GM21390 (cell line): ENCODE measurements around the gene CRAMP1.
A peak's percentile ranks its signal among the peaks of the same experiment; 100 is the strongest.

Source experiments
- ATAC-seq: cut with Tn5 transposase; IDR thresholded peaks from one replicate; pipeline ENCODE4 v1.9.1; 2021; ENCODE audit not compliant: unreplicated experiment

The CRAMP1 gene

DNA sequence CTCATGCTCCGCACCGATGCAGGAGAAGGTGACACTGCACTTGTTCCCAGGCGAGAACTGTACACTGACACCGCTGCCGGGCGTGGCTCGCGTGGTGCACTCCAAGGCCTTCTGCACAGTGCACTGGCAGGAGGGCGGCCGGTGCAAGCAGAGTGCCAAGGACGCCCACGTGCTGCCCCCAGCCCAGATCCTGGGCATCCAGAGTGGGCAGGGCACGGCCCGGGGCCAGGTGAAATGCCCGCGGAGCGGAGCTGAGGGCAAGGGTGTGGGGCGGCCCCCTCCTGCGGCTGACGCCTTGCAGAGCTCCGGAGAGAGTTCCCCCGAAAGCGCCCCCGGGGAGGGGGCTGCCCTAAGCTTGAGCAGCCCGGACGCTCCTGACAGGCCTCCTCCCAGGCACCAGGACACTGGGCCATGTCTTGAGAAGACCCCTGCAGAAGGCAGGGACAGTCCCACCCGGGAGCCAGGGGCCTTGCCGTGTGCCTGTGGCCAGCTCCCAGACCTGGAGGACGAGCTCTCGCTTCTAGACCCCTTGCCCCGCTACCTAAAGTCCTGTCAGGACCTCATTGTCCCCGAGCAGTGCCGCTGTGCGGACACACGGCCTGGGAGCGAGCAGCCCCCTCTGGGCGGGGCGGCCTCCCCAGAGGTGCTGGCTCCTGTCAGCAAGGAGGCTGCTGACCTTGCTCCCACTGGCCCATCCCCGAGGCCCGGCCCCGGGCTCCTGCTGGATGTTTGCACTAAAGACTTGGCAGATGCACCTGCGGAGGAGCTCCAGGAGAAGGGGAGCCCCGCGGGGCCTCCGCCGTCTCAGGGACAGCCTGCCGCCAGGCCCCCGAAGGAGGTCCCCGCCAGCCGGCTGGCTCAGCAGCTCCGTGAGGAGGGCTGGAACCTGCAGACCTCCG, 44.0 kb downstream of the CRAMP1 start:
- ATAC-seq = no peak

DNA sequence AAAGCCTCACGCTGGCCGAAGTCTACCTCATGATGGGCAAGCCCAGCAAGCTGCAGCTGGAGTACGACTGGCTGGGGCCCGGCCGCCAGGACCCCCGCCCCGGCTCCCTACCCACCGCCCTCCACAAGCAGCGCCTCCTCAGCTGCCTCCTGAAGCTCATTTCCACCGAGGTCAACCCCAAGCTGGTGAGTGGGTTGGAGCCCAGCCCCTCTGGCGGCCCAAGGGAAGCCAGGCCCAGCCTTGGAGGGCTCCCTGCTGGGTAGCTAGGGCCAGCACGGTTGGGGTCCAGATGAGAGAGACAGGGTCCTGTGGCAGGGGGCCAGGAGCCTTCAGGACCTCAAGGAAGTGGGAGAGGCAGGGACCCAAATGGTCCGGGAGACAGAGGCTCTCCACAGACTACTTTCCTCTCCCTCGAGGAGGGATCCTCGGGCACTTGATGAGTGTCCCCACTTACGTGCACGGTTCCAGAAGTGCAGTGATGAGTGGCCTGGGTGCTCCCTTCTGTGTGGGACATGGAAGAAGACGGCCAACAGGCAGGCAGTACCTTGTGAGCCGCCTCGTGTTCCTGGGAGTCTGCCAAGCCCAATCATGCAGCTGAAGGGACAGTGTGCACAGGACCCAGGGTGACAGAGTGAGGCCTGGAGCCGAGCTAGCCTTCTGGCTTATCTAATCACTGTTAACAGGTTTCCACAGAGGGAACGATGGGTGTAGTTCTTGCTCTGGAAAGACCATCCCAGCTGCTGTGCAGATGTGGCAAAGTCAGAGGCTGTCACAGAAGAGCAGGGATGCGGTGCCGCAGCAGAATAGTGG, 44.9 kb downstream of the CRAMP1 start:
- no peak for ATAC-seq

DNA sequence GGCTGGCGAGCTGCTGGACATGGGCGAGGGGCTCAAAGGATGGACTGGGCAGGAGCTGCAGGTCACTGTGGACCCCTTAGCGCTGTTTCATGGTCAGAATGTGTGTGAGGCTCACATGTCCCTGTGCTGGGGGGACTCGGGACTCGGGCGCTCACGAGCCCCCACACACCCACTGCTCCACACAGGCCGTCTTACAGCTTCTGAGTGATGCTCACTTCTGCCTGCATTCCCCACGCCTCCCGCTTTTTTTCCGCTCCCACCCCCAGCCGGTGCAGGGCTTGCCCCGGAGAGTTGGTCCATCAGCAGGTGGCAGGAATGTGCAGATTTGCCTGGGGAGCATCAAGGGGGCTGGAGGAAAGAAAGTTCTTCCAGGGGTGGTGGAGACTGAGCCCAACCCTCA, 45.7 kb downstream of the CRAMP1 start:
- no peak for ATAC-seq

DNA sequence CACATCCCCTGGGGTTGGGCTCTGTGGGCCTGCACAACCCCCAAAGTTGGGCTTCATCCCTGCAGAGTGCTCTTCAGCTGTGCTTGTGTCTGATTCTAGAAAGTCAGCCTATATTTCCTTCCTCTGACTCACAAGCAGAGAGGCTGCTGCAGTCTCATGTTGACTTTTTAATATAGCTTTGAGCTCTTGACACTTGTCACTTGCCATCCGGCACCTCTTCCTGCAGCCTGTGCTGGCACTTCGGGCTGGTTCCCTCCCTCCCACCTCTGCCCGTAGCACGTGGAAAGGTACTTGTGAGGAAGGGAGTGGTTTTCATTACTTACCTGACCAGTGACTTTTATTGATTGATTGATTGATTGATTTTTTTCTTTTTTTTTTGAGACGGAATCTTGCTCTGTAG, 46.9 kb downstream of the CRAMP1 start:
- ATAC-seq = no peak

DNA sequence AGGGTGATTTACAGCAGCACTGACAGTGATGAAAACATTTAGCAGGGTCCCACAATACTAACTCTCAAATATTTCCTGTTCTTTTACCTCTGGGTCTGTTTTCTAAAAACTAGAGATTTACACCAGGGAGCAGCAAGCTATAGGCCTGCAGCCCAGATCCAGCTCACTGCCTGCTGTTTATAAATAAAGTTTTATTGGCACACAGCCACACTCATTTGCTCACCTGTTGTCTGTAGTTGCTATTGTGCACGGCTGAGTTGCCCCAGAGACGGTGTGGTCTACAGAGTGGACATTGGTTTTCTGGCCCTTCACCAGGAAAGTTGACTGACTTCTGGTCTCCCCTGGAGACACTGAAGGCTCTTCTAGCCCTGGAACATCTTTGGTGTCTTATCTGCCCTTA, 49.7 kb downstream of the CRAMP1 start:
- no peak for ATAC-seq

DNA sequence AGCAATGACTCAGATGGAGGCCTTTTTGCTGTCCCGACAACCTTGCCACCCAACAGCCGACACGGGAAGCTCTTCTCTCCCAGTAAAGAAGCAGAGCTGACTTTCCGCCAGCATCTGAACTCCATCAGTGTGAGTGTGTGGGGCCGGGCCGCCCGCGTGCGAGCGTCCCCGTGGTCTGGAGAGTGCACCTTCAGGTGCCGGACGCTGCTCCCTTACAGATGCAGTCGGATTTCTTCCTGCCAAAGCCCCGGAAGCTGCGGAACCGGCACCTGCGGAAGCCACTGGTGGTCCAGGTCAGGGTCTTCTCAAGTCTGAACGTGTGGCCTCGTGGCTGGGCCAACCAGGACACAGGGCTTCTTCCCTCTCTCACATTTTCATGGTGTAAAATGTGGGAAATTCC, 50.4 kb downstream of the CRAMP1 start:
- ATAC-seq = no peak

DNA sequence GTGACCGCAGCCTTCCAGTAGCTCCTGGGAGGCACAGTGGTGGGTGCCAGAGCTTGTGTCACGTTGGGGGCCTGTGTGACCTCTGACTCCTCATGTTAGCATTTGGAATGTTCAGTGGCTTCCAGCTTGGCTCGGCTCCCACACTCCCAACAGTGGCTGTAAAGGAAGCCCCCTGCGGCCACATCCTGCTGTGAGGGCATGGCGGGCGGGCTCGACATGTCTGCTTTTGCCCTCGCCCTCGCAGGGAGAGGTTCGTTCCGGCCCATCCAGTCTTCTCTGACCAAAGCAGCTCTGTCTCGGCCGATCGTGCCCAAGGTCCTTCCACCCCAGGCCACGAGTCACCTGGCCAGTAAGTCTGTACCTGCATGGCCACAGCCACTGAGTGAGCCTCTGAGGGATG, 53.7 kb downstream of the CRAMP1 start:
- ATAC-seq = no peak

DNA sequence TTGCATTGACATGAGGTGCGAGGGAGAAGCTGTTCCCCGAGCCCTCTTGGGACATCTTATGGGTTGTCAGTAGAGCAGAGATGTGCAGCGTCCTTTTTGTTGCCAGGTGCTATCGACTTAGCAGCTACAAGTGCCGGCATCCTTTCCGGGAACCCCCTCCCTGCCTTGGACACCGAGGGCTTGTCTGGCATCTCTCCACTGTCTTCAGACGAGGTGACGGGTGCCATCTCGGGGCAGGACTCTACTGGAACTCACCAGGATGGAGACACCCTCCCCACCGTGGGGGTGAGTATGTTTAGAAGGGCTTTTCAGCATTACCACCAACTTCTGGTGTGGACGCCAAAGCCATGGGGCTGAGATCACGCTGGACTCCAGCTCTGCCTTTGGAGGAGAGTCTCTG, 54.2 kb downstream of the CRAMP1 start:
- ATAC-seq = no peak

DNA sequence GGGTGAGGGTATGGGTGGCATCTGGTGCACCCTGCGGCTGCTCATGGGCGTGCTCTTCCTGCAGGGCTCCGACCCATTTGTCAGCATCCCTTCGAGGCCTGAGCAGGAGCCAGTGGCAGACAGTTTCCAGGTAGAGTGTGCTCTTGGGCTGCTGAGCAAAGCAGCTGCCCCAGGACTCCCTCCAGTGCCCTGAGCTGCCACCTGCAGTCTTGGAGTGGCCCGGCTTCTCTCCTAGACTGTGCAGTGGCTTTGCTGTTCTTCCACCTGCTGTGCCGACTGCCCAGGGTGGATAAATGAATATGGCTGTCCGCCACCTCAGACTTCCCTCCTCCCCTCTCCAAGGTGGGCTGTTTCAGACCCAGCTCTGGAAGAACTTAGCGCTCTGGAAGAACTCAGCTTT, 55.1 kb downstream of the CRAMP1 start:
- no peak for ATAC-seq

DNA sequence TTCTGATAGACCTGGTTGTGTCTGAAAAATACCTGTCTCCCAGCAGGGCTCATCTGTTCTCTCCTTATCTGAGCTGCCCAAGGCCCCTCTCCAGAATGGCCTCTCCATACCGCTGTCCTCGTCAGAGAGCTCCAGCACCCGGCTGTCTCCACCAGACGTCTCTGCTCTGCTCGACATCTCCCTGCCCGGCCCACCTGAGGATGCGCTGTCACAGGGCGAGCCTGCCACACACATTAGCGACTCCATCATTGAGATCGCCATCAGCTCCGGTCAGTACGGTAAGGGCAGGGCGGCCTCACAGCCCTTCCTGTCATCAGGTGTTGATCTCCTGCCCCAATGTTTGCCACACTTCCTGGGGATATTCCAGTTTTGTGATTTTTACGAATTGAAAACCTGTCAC, 55.8 kb downstream of the CRAMP1 start:
- no peak for ATAC-seq

DNA sequence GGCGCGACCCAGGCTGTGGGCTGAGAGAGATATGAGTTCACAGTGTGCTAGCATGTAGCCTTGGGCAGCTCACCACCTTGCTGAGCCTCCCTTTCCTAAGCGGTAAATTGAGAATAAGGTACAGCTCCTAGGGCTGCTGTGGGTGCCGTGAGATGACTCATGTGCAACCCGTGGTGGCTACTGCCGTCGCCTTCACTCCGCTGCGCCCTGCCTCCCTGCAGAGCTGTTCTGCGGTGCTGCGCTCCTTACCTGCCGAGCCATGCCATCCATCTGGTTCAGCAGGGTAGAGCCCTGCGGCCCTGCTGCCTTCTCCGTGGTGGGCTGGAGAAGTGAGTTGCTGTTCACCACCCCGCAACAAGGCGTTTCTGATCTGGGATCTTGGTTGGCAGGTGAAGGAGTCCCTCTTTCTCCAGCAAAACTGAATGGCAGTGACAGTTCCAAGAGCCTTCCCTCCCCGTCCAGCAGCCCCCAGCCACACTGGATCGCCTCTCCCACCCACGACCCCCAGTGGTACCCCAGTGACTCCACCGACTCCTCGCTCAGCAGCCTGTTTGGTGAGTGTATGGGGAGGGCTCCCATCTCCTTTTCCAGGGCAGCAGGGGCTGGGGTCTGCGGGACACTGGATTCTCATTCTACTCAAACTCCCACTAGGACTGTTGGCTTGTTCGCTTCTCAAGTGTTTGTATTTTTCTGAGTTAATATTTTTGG, 56.6 kb downstream of the CRAMP1 start:
- no peak for ATAC-seq

DNA sequence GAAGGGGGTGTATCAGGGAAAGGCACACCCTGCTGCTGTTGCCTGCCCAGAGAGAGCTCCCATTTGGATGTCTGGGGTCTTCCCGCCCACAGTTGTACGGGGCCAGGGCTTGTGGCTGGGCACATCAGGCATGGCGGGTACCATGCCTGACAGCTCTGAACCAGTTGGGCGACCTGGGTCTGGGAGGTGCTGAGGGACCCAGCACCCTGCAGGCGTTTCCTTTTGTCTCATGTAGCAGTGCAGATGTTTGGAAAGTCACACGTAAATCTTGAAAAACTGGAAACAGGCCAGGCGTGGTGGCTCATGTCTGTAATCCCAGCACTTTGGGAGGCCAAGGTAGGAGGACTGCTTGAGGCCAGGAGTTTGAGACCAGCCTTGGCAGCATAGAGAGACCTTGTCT, 57.5 kb downstream of the CRAMP1 start:
- no peak for ATAC-seq

DNA sequence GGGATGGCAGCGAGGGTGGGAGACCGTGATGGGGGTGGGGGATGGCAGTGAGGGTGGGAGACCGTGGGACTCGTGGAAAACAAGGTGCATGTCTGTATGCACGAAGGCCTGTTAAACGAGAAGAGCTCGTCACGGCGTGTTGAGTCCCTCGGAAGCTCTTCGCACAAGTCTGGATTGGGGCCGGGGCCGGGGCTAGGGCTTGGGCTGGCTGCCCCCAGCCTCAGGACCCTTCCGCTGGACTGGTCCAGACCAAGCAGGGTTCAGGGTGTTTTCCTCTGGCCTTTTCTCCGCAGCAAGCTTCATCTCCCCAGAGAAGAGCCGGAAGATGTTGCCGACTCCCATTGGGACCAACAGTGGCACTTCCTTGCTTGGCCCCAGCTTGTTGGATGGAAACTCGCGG, 58.2 kb downstream of the CRAMP1 start:
- ATAC-seq = no peak

DNA sequence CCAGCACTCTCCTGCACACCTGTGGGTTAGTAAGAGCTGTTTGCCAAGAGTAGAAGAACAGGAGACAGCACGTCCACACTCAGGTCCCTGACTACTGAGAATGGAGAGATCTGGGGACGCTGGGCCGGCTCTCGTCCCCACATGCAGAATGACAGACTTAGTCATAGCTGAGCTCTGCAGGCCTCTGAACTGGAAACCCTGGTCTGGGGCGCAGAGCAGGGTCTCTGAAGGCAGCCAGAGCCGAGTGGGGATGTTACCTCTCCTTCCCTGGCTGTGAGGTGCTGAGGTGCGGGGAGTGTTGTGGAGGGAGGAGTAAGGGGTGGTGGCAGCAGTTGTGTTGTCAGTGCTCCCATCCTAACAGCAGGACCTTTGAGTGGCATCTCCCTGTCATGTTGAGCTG, 58.7 kb downstream of the CRAMP1 start:
- ATAC-seq = no peak

DNA sequence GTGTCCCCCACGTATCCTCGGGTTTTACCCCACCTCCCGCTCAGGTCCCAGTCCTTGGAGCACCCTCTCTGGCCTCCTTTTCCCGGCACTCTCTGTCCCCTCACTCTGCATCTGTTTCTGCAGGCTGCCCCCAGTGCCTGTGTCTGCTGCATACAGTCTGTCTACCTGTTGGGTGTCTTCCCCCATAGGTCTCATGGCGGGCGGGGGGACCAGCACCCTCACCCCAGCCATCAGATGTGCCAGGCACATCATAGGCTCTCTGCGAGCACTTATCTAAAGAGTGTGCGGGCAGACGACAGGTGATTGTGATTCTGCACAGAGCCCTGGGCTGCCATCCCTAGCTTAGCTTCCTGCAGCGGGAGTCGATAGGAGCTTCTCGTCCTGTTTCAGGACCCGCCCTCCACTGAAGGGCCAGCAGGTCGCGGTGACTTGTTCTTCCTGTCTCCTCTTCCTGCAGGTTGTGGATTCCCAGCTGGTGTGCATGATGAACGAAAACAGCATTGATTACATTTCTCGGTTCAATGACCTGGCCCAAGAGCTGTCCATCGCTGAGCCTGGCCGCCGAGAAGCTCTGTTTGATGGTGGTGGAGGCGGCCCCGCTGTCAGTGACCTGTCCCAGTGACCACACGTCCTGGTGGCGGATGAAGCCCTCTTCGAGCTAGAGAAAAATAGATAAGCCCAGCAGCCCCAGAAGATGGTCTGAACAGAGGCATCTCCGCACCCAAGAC, 61.4 kb downstream of the CRAMP1 start:
- no peak for ATAC-seq

DNA sequence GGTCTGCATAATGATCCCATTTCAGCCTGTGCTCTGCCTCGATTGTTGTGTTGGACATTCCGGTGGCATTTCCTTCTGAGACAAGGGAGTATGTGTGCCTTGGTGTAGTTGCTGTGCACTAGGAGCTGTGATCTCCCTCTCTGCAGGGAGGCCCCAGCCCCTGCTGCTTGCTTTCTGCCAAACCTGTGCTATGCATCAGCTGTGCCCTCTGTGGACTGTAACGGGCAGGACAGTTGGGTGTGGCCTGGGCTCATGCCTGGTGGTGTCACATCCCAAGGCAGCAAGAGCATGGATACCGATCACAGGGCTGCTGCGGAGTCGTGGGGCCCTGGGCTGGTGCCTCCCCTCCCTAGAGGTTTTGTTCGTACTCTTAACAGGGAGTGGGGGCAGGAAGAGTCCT, 62.1 kb downstream of the CRAMP1 start:
- ATAC-seq = no peak

DNA sequence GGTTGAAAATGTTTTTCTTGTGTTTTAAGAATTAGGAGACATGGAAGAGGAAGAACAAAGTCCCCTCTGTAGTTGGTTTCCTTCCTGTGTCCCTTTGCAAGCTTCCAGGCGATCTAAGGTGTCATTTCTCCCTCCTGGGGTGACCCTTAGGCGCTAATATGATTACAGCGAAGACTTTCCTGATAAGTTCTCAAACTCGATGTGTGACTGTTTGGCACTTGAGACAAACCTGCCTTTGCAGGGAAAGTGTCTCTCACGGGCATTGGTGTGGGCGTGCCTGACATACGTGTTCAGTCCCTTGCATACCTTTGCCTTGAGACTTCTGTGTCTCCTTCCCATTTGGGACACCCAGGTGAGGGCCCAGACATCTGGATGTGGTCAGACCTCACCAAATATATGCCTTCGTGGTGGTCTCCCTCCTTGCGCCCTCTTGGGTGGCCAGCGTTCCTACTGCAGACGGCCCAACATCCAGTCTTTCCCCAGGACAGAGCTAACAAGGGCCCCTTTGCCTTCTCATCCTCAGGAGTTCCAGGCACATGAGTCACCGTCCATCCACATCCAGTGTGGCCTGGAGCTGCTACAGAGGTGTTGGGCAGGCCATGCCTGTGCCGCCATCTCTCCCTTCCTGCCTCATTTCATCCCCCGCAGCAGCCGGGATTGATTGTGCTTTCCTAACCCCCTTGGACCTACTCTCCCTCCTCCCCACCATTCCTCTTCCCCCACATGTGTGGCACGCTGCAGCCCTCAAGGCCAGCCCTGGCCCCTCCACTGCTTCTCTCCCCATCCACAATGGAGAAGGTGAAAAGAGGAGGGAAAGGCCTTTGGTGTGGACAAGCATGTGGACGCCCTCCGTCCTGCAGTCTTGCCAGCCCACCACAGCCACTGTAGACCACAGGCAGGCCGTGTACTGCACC, 62.8 kb downstream of the CRAMP1 start:
- no peak for ATAC-seq

DNA sequence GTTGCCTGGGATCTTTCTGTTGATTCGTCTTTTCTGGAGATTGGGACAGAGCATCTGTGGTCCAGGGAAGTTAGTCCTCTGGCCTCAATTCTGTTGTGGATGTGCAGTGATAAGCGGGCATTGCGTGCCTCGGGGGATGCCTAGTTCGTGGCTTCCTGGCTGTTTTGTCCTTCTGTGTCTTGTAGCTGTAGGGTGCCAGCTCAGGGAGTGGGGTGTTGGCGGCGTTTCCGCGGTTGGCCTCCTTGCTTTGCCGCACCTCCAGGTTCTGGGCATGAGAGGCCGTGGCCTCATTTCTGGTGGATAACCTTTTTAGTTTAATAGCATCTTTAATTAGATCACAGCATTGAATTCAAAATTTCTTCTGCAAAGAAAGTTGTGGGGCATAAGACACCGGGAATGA, 64.5 kb downstream of the CRAMP1 start:
- ATAC-seq = no peak

DNA sequence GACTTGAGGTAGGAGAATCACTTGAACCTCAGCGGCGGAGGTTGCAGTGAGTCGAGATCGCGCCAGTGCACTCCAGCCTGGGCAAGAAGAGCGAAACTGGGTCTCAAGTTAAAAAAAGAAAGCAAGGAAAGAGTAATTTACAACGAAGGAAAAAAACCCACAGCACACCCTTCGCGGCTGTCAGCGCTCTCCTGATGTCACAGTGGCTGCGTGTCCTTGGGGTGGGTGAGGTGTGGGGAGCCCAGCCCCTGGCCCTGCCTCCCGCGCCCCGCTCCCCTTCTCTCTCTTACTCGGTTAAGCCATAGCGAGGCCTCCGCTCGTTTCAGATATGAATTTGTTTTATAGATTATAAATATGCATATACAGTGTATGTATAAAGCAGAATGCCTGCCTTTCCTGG, 65.2 kb downstream of the CRAMP1 start:
- ATAC-seq = no peak

DNA sequence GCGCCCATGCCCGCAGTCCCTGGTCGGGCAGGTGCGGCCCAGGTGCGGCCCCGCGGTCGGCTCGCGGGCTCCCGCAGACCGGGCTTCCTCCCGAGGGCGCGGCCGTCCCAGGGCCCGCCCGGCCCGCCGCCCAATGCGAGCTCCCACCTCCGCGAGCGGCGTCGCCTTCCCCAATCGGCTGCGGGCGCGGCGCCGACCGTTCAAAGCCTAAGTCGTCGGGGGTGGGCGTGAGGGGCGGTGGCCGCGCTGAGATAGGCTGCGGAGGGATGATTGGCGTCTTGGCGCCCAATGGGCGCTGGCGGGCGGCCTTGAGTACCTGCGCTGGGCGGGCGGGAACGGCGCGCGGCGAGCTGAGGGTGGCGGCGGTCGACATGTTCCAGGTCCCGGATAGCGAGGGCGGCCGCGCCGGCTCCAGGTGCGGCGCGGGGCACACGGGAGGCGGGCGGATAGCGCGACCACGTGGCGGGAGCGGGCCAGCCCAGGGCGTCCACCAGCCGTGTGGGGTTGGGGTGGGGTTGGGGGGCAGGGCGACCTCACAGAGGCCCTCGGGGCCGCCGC, 65.9 kb downstream of the CRAMP1 start, which contains the start of gene JPT2:
TSS of gene JPT2 (plus strand) at position 338 of the 558 bp plus-strand sequence. CDS start at position 372, 34 bp downstream.
- peak; percentile 92 for ATAC-seq
